ENCODE results near the gene DTX4. TPM values are rescaled to one million over a fixed set of nuclear protein-coding genes. Genes with fewer than 3 reads are reported as not detected.
"Not testable (repeated sequence)": the region's sequence is repeated elsewhere in the genome, so short reads cannot be mapped to it uniquely, and the experiment has no call there.

DTX4 gene
- 14.3 TPM for total RNA-seq

GRCh38 chr11:59171508-59172322 lies at the start of gene DTX4:
TSS of gene DTX4 (plus strand) at chr11:59172132. CDS start at chr11:59172596, 464 bp downstream.
- peak; percentile 89 for DNase-seq

- peak; percentile 26 for DNase-seq
Measured at GRCh38 chr11:59135648-59136461, 36.1 kb upstream of the DTX4 start.

- DNase-seq, result not testable (repeated sequence)
Measured at GRCh38 chr11:59136551-59136950, 35.4 kb upstream of the DTX4 start.

- no peak for DNase-seq
Measured at GRCh38 chr11:59137190-59137589, 34.7 kb upstream of the DTX4 start.

- no peak for DNase-seq
Measured at GRCh38 chr11:59138643-59139042, 33.3 kb upstream of the DTX4 start.

GRCh38 chr11:59141191-59141590 lies 30.7 kb upstream of the DTX4 start:
- DNase-seq, result no peak

- DNase-seq, result no peak
Measured at GRCh38 chr11:59141673-59142460, 30.1 kb upstream of the DTX4 start.

GRCh38 chr11:59142530-59143507 lies 29.1 kb upstream of the DTX4 start, which contains the start of gene FAM111A:
TSS of gene FAM111A (plus strand) at chr11:59142856. CDS start at chr11:59148873, 6,017 bp downstream.
- peak; percentile 83 for DNase-seq

GRCh38 chr11:59144096-59144495 lies 27.8 kb upstream of the DTX4 start:
- no peak for DNase-seq

GRCh38 chr11:59144579-59145345 lies 27.2 kb upstream of the DTX4 start:
- peak; percentile 87 for DNase-seq

- DNase-seq, result no peak
Measured at GRCh38 chr11:59145534-59145933, 26.4 kb upstream of the DTX4 start.

- no peak for DNase-seq
Measured at GRCh38 chr11:59151761-59152160, 20.2 kb upstream of the DTX4 start.

GRCh38 chr11:59152312-59152951 lies 19.5 kb upstream of the DTX4 start:
- no peak for DNase-seq

- no peak for DNase-seq
Measured at GRCh38 chr11:59154610-59155009, 17.3 kb upstream of the DTX4 start.

GRCh38 chr11:59157433-59157832 lies 14.5 kb upstream of the DTX4 start:
- DNase-seq, result no peak

- peak; percentile 77 for DNase-seq
Measured at GRCh38 chr11:59158206-59159068, 13.5 kb upstream of the DTX4 start.

GRCh38 chr11:59164028-59164427 lies 7.9 kb upstream of the DTX4 start:
- no peak for DNase-seq

GRCh38 chr11:59172345-59173079 lies 580 bp downstream of the DTX4 start:
- no peak for DNase-seq

Data from skin of body (tissue), 2 donors.